Effector memory CD4-positive, alpha-beta T cell (primary cell): Measurements from ENCODE around the gene ZBTB8OS.
"Not testable (repeated sequence)": the region's sequence is repeated elsewhere in the genome, so short reads cannot be mapped to it uniquely, and the experiment has no call there.

Experiments
- DNase-seq, 3 donors: peaks; one replicate each; pipeline ENCODE4 v3.0.0-alpha.2; 2020
- H3K27ac ChIP-seq: 2 replicates; pipeline ENCODE4 v1.7.0; 2013; ENCODE audit warnings: mild to moderate bottlenecking, low read length, moderate library complexity; ENCODE audit not compliant: insufficient read depth, poor library complexity, severe bottlenecking
- H3K27me3 ChIP-seq: replicated peaks from 2 replicates; pipeline ENCODE4 v1.7.0; 2013; ENCODE audit warnings: mild to moderate bottlenecking, low read length; ENCODE audit not compliant: insufficient read depth, control insufficient read depth, poor library complexity, severe bottlenecking
- H3K36me3 ChIP-seq: 2 replicates; pipeline ENCODE4 v1.7.0; 2013; ENCODE audit warnings: mild to moderate bottlenecking, low read length, moderate library complexity; ENCODE audit not compliant: control insufficient read depth, insufficient read depth
- H3K4me1 ChIP-seq: 2 replicates; pipeline ENCODE4 v1.7.0; 2013; ENCODE audit warnings: low read length, mild to moderate bottlenecking; ENCODE audit not compliant: control insufficient read depth, insufficient read depth, poor library complexity, severe bottlenecking
- H3K4me3 ChIP-seq: 2 replicates; pipeline ENCODE4 v1.7.0; 2013; ENCODE audit warnings: low read length, low read depth, mild to moderate bottlenecking; ENCODE audit not compliant: insufficient read depth, poor library complexity, severe bottlenecking
- H3K9me3 ChIP-seq: 2 replicates; pipeline ENCODE4 v1.7.0; 2013; ENCODE audit warnings: mild to moderate bottlenecking, low read length, moderate library complexity; ENCODE audit not compliant: control insufficient read depth

ZBTB8OS gene

DNA sequence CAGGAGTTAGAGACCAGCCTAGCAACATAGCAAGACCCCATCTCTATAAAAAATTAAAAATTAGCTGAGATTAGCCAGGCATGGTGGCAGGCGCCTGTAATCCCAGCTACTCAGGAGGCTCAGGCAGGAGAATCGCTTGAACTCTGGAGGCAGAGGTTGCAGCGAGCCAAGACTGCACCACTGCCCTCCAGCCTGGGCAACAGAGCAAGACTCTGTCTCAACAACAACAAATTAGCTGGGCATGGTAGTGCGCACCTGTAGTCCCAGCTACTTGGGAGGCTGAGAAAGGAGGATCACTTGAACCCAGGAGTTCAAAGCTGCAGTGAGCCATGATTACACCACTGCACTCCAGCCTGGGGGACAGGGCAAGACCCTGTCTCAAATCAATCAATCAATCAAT lies 20.2 kb downstream of the ZBTB8OS start:
- H3K4me1 ChIP-seq, H3K27me3 ChIP-seq, DNase-seq, H3K27ac ChIP-seq, H3K9me3 ChIP-seq, H3K4me3 ChIP-seq: not testable (repeated sequence)
- peaks cover 18% of the 10 kb centered on the region for H3K36me3 ChIP-seq

DNA sequence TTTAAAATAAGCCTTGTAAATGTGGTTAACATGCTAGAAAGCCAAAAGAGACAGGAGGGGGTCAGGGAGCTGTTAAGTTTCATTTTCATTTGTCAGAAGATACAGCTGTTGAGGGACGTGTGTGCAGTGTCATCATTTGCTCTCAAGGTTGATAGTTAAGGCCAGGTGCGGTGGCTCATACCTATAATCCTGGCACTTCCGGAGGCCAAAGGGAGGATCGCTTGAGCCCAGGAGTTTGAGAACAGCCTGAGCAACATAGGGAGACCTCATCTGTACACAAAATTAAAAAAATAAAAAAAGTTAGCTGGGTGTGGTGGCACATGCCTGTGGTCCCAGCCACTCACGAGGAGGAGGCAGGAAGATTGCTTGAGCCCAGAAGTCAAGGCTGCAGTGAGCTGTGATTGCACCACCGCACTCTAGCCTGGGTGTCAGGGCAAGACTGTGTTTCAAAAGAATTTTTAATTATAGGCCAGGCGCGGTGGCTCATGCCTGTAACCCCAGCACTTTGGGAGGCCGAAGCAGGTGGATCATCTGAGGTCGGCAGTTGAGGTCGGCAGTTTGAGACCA lies 22.7 kb downstream of the ZBTB8OS start:
- DNase-seq, result no peak
- Histone ChIP-seq H3K27ac (no peak overlapping the region), H3K4me3 (no peak overlapping the region), H3K9me3 (no peaks in the 10 kb centered on the region), H3K4me1 (peaks cover 5% of the 10 kb centered on the region), H3K27me3 (no peaks in the 10 kb centered on the region), H3K36me3 (peaks cover 9% of the 10 kb centered on the region)

DNA sequence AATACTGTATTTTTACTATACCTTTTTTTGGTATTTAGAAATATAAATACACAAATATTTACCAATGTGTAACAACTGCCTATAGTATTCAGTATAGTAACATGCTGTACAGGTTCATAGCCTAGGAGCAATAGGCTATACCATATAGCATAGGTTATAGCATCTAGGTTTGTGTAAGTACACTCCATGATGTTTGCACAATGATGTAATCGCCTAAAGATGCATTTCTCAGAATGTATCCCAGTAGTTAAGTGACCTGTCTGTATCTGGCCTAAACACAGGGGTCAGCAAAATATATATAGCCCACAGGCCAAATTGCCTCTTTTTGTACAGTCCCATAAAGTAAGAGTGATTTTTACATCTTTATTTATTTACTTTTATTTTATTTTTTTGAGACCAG lies 24.2 kb downstream of the ZBTB8OS start:
- Histone ChIP-seq H3K4me1 (peaks cover 5% of the 10 kb centered on the region), H3K27me3 (no peaks in the 10 kb centered on the region), H3K27ac (no peak overlapping the region), H3K36me3 (peaks cover 8% of the 10 kb centered on the region), H3K4me3 (no peak overlapping the region), H3K9me3 (no peaks in the 10 kb centered on the region)
- DNase-seq, result no peak

DNA sequence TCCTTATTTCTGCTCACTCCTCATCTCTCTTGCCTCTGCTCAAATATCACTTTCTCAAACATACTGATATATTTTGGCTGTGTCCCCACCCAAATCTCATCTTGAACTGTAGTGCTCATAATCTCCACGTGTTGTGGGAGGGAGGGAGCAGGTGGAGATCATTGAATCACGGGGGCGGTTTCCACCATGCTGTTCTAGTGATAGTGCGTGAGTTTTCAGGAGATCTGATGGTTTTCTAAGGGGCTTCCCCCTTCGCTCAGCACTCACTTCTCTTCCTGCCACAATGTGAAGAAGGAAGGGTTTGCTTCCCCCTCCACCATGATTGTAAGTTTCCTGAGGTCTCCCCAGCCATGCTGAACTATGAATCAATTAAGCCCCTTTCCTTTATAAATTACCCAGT lies 26.6 kb downstream of the ZBTB8OS start:
- H3K36me3 ChIP-seq, result peaks cover 3% of the 10 kb centered on the region

DNA sequence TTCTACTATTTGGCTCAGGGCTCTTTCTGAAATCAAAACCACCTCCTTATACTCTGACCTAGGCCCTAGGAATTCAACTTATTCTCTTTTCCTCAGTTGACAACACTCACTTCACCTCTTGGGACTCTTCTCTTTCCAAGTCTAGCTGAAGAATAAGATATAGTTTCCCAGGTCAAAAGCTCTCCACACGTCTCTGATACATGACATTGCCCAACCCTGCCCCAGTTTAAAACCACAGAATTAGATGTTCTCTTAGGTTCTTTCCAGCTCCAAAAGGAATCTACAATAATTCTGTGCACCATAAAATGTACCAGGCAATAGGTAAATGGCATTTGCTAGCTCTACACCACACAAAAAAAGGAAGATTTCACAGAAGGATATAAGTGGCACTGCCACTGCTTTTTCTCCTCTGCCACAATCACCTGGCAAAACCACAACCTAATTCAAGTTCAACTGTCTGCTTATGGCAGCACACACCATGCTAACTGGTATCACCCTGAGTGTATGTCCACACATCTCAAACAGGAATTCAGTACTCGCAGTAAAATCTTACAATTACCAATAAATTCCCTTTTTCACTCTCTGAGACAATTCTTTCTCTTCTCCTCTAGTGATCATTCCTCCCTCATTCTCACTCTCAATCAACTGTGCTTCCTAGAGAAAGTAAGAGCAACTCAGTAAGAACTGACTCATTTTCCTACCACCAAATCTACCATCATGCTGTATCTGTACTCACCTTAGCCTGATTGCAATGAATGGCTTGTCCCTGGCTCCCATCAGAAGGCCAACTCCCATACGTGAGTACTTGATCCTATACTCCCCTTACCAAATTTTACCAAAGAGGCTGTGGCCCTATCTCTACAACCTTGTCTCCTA lies 27.3 kb downstream of the ZBTB8OS start:
- H3K9me3 ChIP-seq, result no peaks in the 10 kb centered on the region
- no peaks in the 10 kb centered on the region for H3K36me3 ChIP-seq
- H3K27ac ChIP-seq, result no peak overlapping the region
- H3K4me3 ChIP-seq, result no peak overlapping the region
- H3K27me3 ChIP-seq, result no peaks in the 10 kb centered on the region
- no peak for DNase-seq
- peaks cover 5% of the 10 kb centered on the region for H3K4me1 ChIP-seq

More for the DNA sequence above, 26.6 kb downstream of the ZBTB8OS start:
- Histone ChIP-seq H3K4me1 (peaks cover 5% of the 10 kb centered on the region), H3K27me3 (no peaks in the 10 kb centered on the region), H3K27ac (no peak overlapping the region), H3K4me3 (no peak overlapping the region), H3K9me3 (no peaks in the 10 kb centered on the region)
- no peak for DNase-seq

DNA sequence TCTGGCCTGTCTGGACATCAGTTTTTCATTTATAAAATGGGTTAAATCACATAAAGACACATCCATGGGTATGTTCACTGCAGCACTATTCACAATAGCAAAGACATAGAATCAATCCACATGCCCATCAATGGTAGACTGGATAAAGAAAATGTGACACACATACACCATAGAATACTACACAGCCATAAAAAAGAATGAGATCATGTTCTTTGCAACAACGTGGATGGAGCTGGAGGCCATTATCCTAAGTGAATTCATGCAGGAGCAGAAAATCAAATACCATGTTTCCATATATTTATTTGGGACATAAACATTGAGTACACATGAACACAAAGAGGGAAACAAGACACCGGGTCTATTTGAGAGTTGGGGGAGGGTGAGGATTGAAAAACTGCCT lies 28.1 kb downstream of the ZBTB8OS start:
- Histone ChIP-seq H3K27ac (no peak overlapping the region), H3K36me3 (no peaks in the 10 kb centered on the region), H3K27me3 (no peaks in the 10 kb centered on the region), H3K4me1 (peaks cover 5% of the 10 kb centered on the region), H3K4me3 (no peak overlapping the region), H3K9me3 (no peaks in the 10 kb centered on the region)
- DNase-seq, result no peak

DNA sequence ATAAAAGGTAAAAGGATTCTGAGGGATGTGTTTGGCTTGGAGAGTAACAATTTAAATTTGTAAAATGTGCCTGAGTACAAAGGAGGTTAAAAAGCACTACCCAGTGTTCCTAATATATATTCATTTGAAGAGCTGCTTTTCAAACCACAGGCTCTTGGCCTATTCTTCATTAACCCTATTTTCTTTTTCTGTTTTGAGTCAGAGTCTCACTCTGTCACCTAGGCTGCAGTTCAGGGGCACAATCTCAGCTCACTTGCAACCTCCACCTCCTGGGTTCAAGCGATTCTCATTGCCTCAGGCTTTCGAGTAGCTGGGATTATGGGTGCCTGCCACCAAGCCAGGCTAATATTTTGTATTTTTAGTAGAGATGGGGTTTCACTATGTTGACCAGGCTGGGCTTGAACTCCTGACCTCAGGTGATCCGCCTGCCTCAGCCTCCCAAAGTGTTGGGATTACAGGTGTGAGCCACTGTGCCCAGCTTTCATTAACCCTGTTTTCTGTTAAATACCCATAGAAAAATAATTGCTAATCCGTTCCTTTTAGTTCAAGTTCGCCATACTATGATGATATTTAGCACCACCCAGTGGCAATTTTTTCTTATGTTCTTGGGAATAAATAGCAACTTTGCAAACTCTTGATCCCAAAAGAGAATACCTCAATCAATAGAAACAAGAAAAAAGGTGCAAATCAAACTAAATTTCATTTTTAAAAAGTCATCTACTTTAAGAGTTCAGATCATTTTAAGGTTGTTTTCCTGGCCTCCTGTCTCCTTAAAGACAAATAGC lies 30.5 kb downstream of the ZBTB8OS start:
- Histone ChIP-seq H3K4me3 (no peak overlapping the region), H3K9me3 (no peaks in the 10 kb centered on the region), H3K27me3 (no peaks in the 10 kb centered on the region), H3K27ac (no peak overlapping the region), H3K4me1 (peaks cover 5% of the 10 kb centered on the region), H3K36me3 (no peaks in the 10 kb centered on the region)
- no peak for DNase-seq

DNA sequence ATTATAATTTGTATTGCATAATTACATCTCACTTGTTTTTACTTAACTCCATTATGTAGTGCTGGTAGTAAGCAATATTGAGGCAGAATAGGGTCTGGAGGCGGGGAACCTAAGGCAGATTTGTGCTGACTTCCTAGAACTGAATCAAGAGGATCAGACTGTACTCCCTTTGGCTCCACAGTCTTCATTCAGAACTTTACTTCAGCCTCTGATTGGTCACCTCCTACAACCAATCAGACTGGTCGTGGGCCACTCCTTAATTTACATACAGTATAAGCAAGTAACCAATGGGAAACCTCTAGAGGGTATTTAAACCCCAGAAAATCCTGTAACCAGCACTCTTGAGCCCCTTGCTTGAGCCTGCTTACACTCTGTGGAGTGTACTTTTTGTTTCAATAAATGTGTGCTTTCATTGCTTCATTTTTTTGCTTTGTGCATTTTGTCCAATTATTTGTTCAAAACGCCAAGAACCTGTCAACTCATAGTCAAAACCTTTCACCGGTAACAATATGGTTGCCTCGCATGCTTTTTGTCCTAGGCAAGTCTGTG lies 31.6 kb downstream of the ZBTB8OS start:
- peaks cover 2% of the 10 kb centered on the region for H3K4me1 ChIP-seq
- no peaks in the 10 kb centered on the region for H3K9me3 ChIP-seq
- no peaks in the 10 kb centered on the region for H3K27me3 ChIP-seq
- H3K27ac ChIP-seq, result no peak overlapping the region
- no peak for DNase-seq
- no peak overlapping the region for H3K4me3 ChIP-seq
- no peaks in the 10 kb centered on the region for H3K36me3 ChIP-seq

DNA sequence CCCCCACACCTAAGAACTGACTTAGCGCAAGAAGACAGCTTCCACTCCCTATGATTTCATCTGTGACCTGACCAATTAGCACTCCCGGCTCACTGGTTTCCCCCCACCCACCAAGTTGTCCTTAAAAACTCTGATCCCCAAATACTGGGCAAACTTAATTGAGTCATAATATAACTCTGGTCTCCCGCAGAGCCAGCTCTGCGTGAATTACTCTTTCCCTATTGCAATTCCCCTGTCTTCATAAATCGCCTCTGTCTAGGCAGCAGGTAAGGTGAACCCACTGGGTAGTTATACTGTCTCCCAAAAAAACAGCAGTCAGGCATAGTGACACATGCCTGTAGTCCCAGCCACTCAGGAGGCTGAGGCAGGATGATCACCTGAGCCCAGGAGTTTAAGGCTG lies 36.9 kb downstream of the ZBTB8OS start:
- peaks cover 6% of the 10 kb centered on the region for H3K4me1 ChIP-seq
- no peak overlapping the region for H3K4me3 ChIP-seq
- H3K27ac ChIP-seq, result no peak overlapping the region
- H3K27me3 ChIP-seq, result no peaks in the 10 kb centered on the region
- H3K9me3 ChIP-seq, result no peaks in the 10 kb centered on the region
- H3K36me3 ChIP-seq, result no peaks in the 10 kb centered on the region
- DNase-seq, result no peak
